HepG2 (cell line): Measurements from ENCODE around the gene BAIAP3. TPM values are rescaled to one million over a fixed set of nuclear protein-coding genes. Genes with fewer than 3 reads are reported as not detected.
A peak's percentile ranks its signal among the peaks of the same experiment; 100 is the strongest.

Experiments
- ATAC-seq: fragments of 200-7000 bp; cut with Tn5 transposase; 3 replicates; pipeline ENCODE4 v1.9.1; 2020; ENCODE audit warnings: mild to moderate bottlenecking, moderate library complexity
- BruUV-seq: library from RNA; stranded (reverse); fragments of 400-500 nt; replicated peaks from 2 replicates; lab custom pipeline; 2021; lab: Mats Ljungman, UMichigan
- CTCF ChIA-PET: fragments of 300-600 bp; formaldehyde crosslinking; extraction: SDS; loops from one replicate; lab custom pipeline; 2021; ENCODE audit warnings: low total read pairs, inconsistent platforms, low intra/inter-chr PET ratio; lab: Yijun Ruan, JAX
- POLR2A ChIA-PET: fragments of 350-600 bp; sonication (Branson Sonifier 250); formaldehyde crosslinking; loops from one replicate; lab custom pipeline; 2020; ENCODE audit warnings: antibody characterized with exemption, inconsistent platforms; lab: Yijun Ruan, JAX
- DNase-seq: peaks from one replicate; pipeline ENCODE4 v3.0.0-alpha.2; 2015; ENCODE audit warnings: low spot score
- FAIRE-seq: peaks from 3 replicates; lab custom pipeline; 2011; peaks lifted over from hg19 to GRCh38; lab: Jason Lieb, UNC
- H2AFZ ChIP-seq: one replicate; pipeline ENCODE4 v1.6.1; 2011; ENCODE audit warnings: low read length, inconsistent platforms
- H3K27ac ChIP-seq: fragments of 300-600 bp; 3 replicates; pipeline ENCODE4 v1.8.0; 2011; ENCODE audit warnings: mixed run types, mild to moderate bottlenecking, mixed read lengths, low read length, inconsistent platforms; ENCODE audit not compliant: insufficient read depth; ENCODE audit errors: extremely low read length
- H3K27me3 ChIP-seq, 2 experiments: fragments of 200-600 bp in 1 of 2; 2 replicates in 1 of 2; 3 replicates in 1 of 2; pipeline versions ENCODE4 v1.6.0 to v1.8.0; 2011; ENCODE audit warnings: low read length in 2 of 2, mild to moderate bottlenecking in 2 of 2, moderate library complexity in 2 of 2, inconsistent platforms in 1 of 2; ENCODE audit not compliant: insufficient read depth in 2 of 2, control insufficient read depth in 1 of 2
- H3K36me3 ChIP-seq, 2 experiments: fragments of 200-600 bp in 1 of 2; replicated peaks in 1 of 2; 2 replicates in 1 of 2; 3 replicates in 1 of 2; pipeline versions ENCODE4 v1.5.1 to v1.8.0; 2011; ENCODE audit warnings: low read length in 2 of 2, inconsistent platforms in 1 of 2; ENCODE audit not compliant: insufficient read depth in 2 of 2, control insufficient read depth in 1 of 2
- H3K4me1 ChIP-seq: 2 replicates; pipeline ENCODE4 v1.5.1; 2012; ENCODE audit warnings: low read length, inconsistent platforms; ENCODE audit not compliant: insufficient read depth
- H3K4me2 ChIP-seq: 2 replicates; pipeline ENCODE4 v1.6.0; 2011; ENCODE audit warnings: low read depth, low read length, inconsistent platforms
- H3K4me3 ChIP-seq, 3 experiments: fragments of 200-600 bp in 1 of 3; sonication (generic), shearing (Covaris generic) in 1 of 3; replicated peaks in 1 of 3; 2 replicates each; pipeline ENCODE4 v1.5.1; 2011 to 2016; ENCODE audit warnings: low read length in 3 of 3, inconsistent platforms in 2 of 3, low read depth in 2 of 3, mild to moderate bottlenecking in 2 of 3, control low read depth in 1 of 3, mixed read lengths in 1 of 3; ENCODE audit not compliant: insufficient read depth in 1 of 3
- H3K79me2 ChIP-seq: one replicate; pipeline ENCODE4 v1.6.1; 2011; ENCODE audit warnings: low read length, inconsistent platforms; ENCODE audit not compliant: insufficient read depth
- H3K9ac ChIP-seq: 2 replicates; pipeline ENCODE4 v1.6.0; 2011; ENCODE audit warnings: mild to moderate bottlenecking, low read depth, low read length, inconsistent platforms; ENCODE audit not compliant: insufficient read depth
- H3K9me3 ChIP-seq: 2 replicates; pipeline ENCODE4 v1.5.1; 2012; ENCODE audit warnings: mild to moderate bottlenecking, low read length
- H4K20me1 ChIP-seq: 2 replicates; pipeline ENCODE4 v1.6.0; 2011; ENCODE audit warnings: inconsistent platforms, mild to moderate bottlenecking, low read length, moderate library complexity; ENCODE audit not compliant: insufficient read depth
- BCLAF1 ChIP-seq: fragments of 450-650 bp; IDR thresholded peaks from 2 replicates; pipeline ENCODE4 v1.6.1; 2017; ENCODE audit warnings: mild to moderate bottlenecking
- DNMT1 ChIP-seq: sonication (generic); formaldehyde crosslinking; IDR thresholded peaks from 2 replicates; pipeline ENCODE4 v1.5.1; 2020; ENCODE audit warnings: mild to moderate bottlenecking, missing genetic modification reagents
- GABPB1 ChIP-seq: IDR thresholded peaks from 2 replicates; pipeline ENCODE4 v1.6.1; 2016; ENCODE audit warnings: mild to moderate bottlenecking, missing genetic modification reagents, moderate library complexity, missing compliant biosample characterization
- HNF1B ChIP-seq: sonication (generic); formaldehyde crosslinking; IDR thresholded peaks from 2 replicates; pipeline ENCODE4 v1.5.1; 2020; ENCODE audit warnings: mild to moderate bottlenecking, moderate library complexity, missing genetic modification reagents
- HNRNPH1 ChIP-seq: fragments of 200-400 bp; formaldehyde crosslinking; optimal IDR thresholded peaks from 2 replicates; pipeline ENCODE3; 2017; ENCODE audit warnings: mild to moderate bottlenecking, low read depth, low read length
- NRL ChIP-seq: sonication (generic); formaldehyde crosslinking; IDR thresholded peaks from 2 replicates; pipeline ENCODE4 v1.5.0; 2020; ENCODE audit warnings: missing genetic modification reagents, mild to moderate bottlenecking, moderate library complexity, borderline replicate concordance
- SAP130 ChIP-seq: IDR thresholded peaks from 2 replicates; pipeline ENCODE4 v1.6.1; 2016; ENCODE audit warnings: low read depth
- ZKSCAN5 ChIP-seq: sonication (generic); formaldehyde crosslinking; IDR thresholded peaks from 2 replicates; pipeline ENCODE4 v1.5.1; 2020; ENCODE audit warnings: mild to moderate bottlenecking, missing genetic modification reagents
- ZNF20 ChIP-seq: sonication (generic); formaldehyde crosslinking; IDR thresholded peaks from 2 replicates; pipeline ENCODE4 v1.4.0; 2020; ENCODE audit warnings: mild to moderate bottlenecking, moderate library complexity, missing genetic modification reagents
- ZNF510 ChIP-seq: sonication (generic); formaldehyde crosslinking; IDR thresholded peaks from 2 replicates; pipeline ENCODE4 v1.4.0; 2020; ENCODE audit warnings: low read depth, mild to moderate bottlenecking, missing genetic modification reagents
- ZNF687 ChIP-seq: sonication (generic); formaldehyde crosslinking; IDR thresholded peaks from 2 replicates; pipeline ENCODE4 v1.5.1; 2020; ENCODE audit warnings: mild to moderate bottlenecking, missing genetic modification reagents, moderate library complexity
- ZNF841 ChIP-seq: sonication (generic); formaldehyde crosslinking; IDR thresholded peaks from 2 replicates; pipeline ENCODE4 v1.8.1; 2023; ENCODE audit warnings: missing genetic modification reagents, borderline replicate concordance
- WGBS: methylation state at CpG from one replicate; pipeline ENCODE4 v1.1.6; 2017; ENCODE audit warnings: low lambda C conversion rate; 5-methylcytosine and 5-hydroxymethylcytosine counted together
- in situ Hi-C: cut with HindIII; loops from 2 replicates; pipeline ENCODE4 v1.10.0; 2017; ENCODE audit warnings: low pct_unique_long_range_greater_than_20kb; ENCODE audit not compliant: extremely low pct_ligation_motif_present
- intact Hi-C: fragments of 100-400 bp; cut with micrococcal nuclease; formaldehyde crosslinking; loops from one replicate; pipeline ENCODE4 v1.10.0; 2022; ENCODE audit not compliant: unreplicated experiment
- polyA plus RNA-seq, 8 experiments: library from polyadenylated mRNA; depleted of rRNA in 3 of 8; stranded (reverse) in 7 of 8; unstranded in 1 of 8; fragments of >200 nt; fragmentation: Illumina TruSeq in 4 of 8; extraction: Trizol in 4 of 8; gene quantifications; 2 replicates each; pipeline versions ENCODE4 v1.2.1 to v1.2.3, GENCODE V29; 2011 to 2016; ENCODE audit warnings: low read depth in 4 of 8, missing spikeins in 1 of 8, mixed read lengths in 1 of 8; ENCODE audit not compliant: insufficient read depth in 1 of 8
- total RNA-seq, 5 experiments: library from RNA; depleted of rRNA; stranded (reverse); fragments of >200 nt; fragmentation: Illumina TruSeq; extraction: Trizol; gene quantifications; 2 replicates each; pipeline ENCODE4 v1.2.3, GENCODE V29; 2016; ENCODE audit warnings: low read depth in 1 of 5

Gene BAIAP3
- total and polyA plus RNA-seq, 2 of the 13 experiments (the other 11 are each of a cell fraction or from before 2014, with no cell fraction given) = 3.2 to 5.7 TPM

GRCh38 chr16:1363501-1364041, 30.1 kb downstream of the BAIAP3 start:
- no peak overlapping the region for H3K4me3 ChIP-seq
- intact Hi-C loops = no loop called here
- H3K27ac ChIP-seq = no peak overlapping the region
- H4K20me1 ChIP-seq = no peaks in the 10 kb centered on the region; the same call in 1 of the 2 replicates
- H3K4me2 ChIP-seq = no peak overlapping the region
- H3K9ac ChIP-seq = no peak overlapping the region
- ATAC-seq (peak; percentile 90), FAIRE-seq (no peak), DNase-seq (peak; percentile 30)
- no TSS peak for BruUV-seq
- ChIA-PET CTCF (interaction anchor here (1.1 to 1.5 kb wide), 2 partner anchors 33 to 73 kb away, joined by 3 to 6 read pairs; no protein-coding TSS in a partner anchor), POLR2A (no interaction called here)
- peaks cover 9% of the 10 kb centered on the region for H3K79me2 ChIP-seq
- 60% methylated on average over 15 of the region's 18 CpGs for WGBS
- no peaks in the 10 kb centered on the region for H3K9me3 ChIP-seq
- peaks cover 16 to 49% of the 10 kb centered on the region in 2 experiments for H3K36me3 ChIP-seq
- in situ Hi-C loops = no loop called here
- no peaks in the 10 kb centered on the region for H3K27me3 ChIP-seq
- H3K4me1 ChIP-seq = no peaks in the 10 kb centered on the region
- no peak overlapping the region for H2AFZ ChIP-seq
- TF ChIP-seq ZKSCAN5 = no peak
- TF ChIP-seq ZNF841 (CRISPR knock-in tag) = no peak
- peak; percentile 50 for TF ChIP-seq ZNF687 (CRISPR knock-in tag)
- peak; percentile 57; the same call in 1 of the 2 replicates for TF ChIP-seq GABPB1 (CRISPR knock-in tag)
- TF ChIP-seq HNF1B (CRISPR knock-in tag) = peak; percentile 20; the same call in 1 of the 2 replicates
- TF ChIP-seq ZNF20 (CRISPR knock-in tag) = no peak
- TF ChIP-seq ZNF510 = no peak
- no peak for TF ChIP-seq BCLAF1
- TF ChIP-seq DNMT1 (CRISPR knock-in tag) = no peak
- TF ChIP-seq NRL = peak; percentile 45; the same call in 1 of the 2 replicates
- TF ChIP-seq HNRNPH1 = no peak
- TF ChIP-seq SAP130 (CRISPR knock-in tag) = peak; percentile 35; the same call in 1 of the 2 replicates
